NCI-H2029 (cell line): ENCODE results near the gene GTF2F1.
A peak's percentile ranks its signal among the peaks of the same experiment; 100 is the strongest.
"Not testable (repeated sequence)": the region's sequence is repeated elsewhere in the genome, so short reads cannot be mapped to it uniquely, and the experiment has no call there.

ENCODE experiments used
- DNase-seq: peaks from one replicate; lab custom pipeline; 2025; lab: John Stamatoyannopoulos, UW

The GTF2F1 gene

GRCh38 chr19:6393074-6393982 is at the start of gene GTF2F1:
Gene GTF2F1 (minus strand): TSS chr19:6393164. CDS start chr19:6392995, 169 bp downstream.
- DNase-seq, result peak; percentile 91

- no peak for DNase-seq
These were observed 49.2 kb upstream of the GTF2F1 start for GRCh38 chr19:6442087-6442688.

GRCh38 chr19:6440905-6441304 is 47.9 kb upstream of the GTF2F1 start:
- DNase-seq, result no peak

GRCh38 chr19:6439743-6440142 is 46.8 kb upstream of the GTF2F1 start:
- DNase-seq, result no peak

- DNase-seq, result no peak
These were observed 40.7 kb upstream of the GTF2F1 start, which contains the start of gene SLC25A41 for GRCh38 chr19:6433663-6434062. Gene SLC25A41 (minus strand): TSS chr19:6433763. CDS start chr19:6433693, 70 bp downstream.

GRCh38 chr19:6433165-6433564 is 40.2 kb upstream of the GTF2F1 start:
- DNase-seq, result no peak

- no peak for DNase-seq
These were observed 38.9 kb upstream of the GTF2F1 start for GRCh38 chr19:6431891-6432290.

GRCh38 chr19:6429419-6430221 is 36.7 kb upstream of the GTF2F1 start:
- no peak for DNase-seq

GRCh38 chr19:6428692-6429418 is 35.9 kb upstream of the GTF2F1 start:
- not testable (repeated sequence) for DNase-seq

- DNase-seq, result no peak
These were observed 34.2 kb upstream of the GTF2F1 start for GRCh38 chr19:6427131-6427530.

GRCh38 chr19:6425732-6426620 is 33.0 kb upstream of the GTF2F1 start:
- DNase-seq, result no peak

- DNase-seq, result peak; percentile 100
These were observed 32.2 kb upstream of the GTF2F1 start for GRCh38 chr19:6424939-6425731.

- no peak for DNase-seq
These were observed 31.4 kb upstream of the GTF2F1 start, which contains the start of gene KHSRP for GRCh38 chr19:6424195-6424938. Gene KHSRP (minus strand): TSS chr19:6424811. CDS start chr19:6424701, 110 bp downstream.

- no peak for DNase-seq
These were observed 30.7 kb upstream of the GTF2F1 start for GRCh38 chr19:6423499-6424194.

- DNase-seq, result no peak
These were observed 28.4 kb upstream of the GTF2F1 start for GRCh38 chr19:6421075-6422014.

GRCh38 chr19:6418562-6418932 is 25.6 kb upstream of the GTF2F1 start:
- DNase-seq, result no peak
